Endothelial cell of umbilical vein (primary cell): ENCODE measurements around the gene KRT3. TPM values are rescaled to one million over a fixed set of nuclear protein-coding genes. Genes with fewer than 3 reads are reported as not detected.

Experiments used
- BruUV-seq: library from RNA; stranded (reverse); fragments of 400-500 nt; replicated peaks from 2 replicates; lab custom pipeline; 2021; lab: Mats Ljungman, UMichigan
- CTCF ChIA-PET: fragments of 300-600, 350-600 bp; sonication (Branson Sonifier 250); formaldehyde crosslinking; loops from one replicate; lab custom pipeline; 2021; ENCODE audit warnings: antibody characterized with exemption, inconsistent platforms; lab: Charles Lee
- POLR2A ChIA-PET: fragments of 300-600, 350-600 bp; sonication (Branson Sonifier 250); formaldehyde crosslinking; loops from one replicate; lab custom pipeline; 2021; ENCODE audit warnings: antibody characterized with exemption, inconsistent platforms; lab: Charles Lee
- DNase-seq: peaks from one replicate; pipeline ENCODE4 v3.0.0-alpha.2; 2011; ENCODE audit warnings: low read depth, low spot score
- FAIRE-seq: peaks from 2 replicates; lab custom pipeline; 2011; peaks lifted over from hg19 to GRCh38; lab: Jason Lieb, UNC
- H2AFZ ChIP-seq: 2 replicates; pipeline ENCODE4 v1.6.0; 2012; ENCODE audit warnings: low read depth, low read length, control low read depth, inconsistent platforms
- H3K27ac ChIP-seq: 2 replicates; pipeline ENCODE4 v1.5.1; 2011; ENCODE audit warnings: low read depth, mild to moderate bottlenecking, control low read depth, low read length, moderate library complexity; ENCODE audit not compliant: insufficient read depth
- H3K27me3 ChIP-seq, 2 experiments: 2 replicates each; pipeline versions ENCODE4 v1.6.0 to v1.6.1; 2011; ENCODE audit warnings: low read length in 2 of 2, mixed read lengths in 1 of 2; ENCODE audit not compliant: control insufficient read depth in 2 of 2, insufficient read depth in 2 of 2
- H3K36me3 ChIP-seq, 2 experiments: 2 replicates in 1 of 2; 3 replicates in 1 of 2; pipeline ENCODE4 v1.5.1; 2011; ENCODE audit warnings: low read length in 2 of 2, mild to moderate bottlenecking in 1 of 2, moderate library complexity in 1 of 2; ENCODE audit not compliant: control insufficient read depth in 2 of 2, insufficient read depth in 2 of 2; ENCODE audit errors: extremely low read depth in 1 of 2
- H3K4me1 ChIP-seq: 3 replicates; pipeline ENCODE4 v1.5.1; 2011; ENCODE audit warnings: mild to moderate bottlenecking, low read length; ENCODE audit not compliant: control insufficient read depth, insufficient read depth; ENCODE audit errors: extremely low read depth
- H3K4me2 ChIP-seq: 2 replicates; pipeline ENCODE4 v1.6.1; 2011; ENCODE audit warnings: low read length, control low read depth, mixed read lengths; ENCODE audit not compliant: insufficient read depth
- H3K4me3 ChIP-seq, 3 experiments: fragments of 200-600 bp in 1 of 3; sonication (generic), shearing (Covaris generic) in 1 of 3; replicated peaks in 1 of 3; 2 replicates each; pipeline ENCODE4 v1.5.1; 2011 to 2016; ENCODE audit warnings: control low read depth in 3 of 3, low read length in 3 of 3, mild to moderate bottlenecking in 2 of 3, inconsistent platforms in 1 of 3, low read depth in 1 of 3, moderate library complexity in 1 of 3; ENCODE audit not compliant: insufficient read depth in 1 of 3
- H3K79me2 ChIP-seq: 2 replicates; pipeline ENCODE4 v1.6.0; 2012; ENCODE audit warnings: low read length, inconsistent platforms; ENCODE audit not compliant: control insufficient read depth, insufficient read depth
- H3K9ac ChIP-seq: replicated peaks from 2 replicates; pipeline ENCODE3; 2011; ENCODE audit warnings: low read length, control low read depth; ENCODE audit not compliant: insufficient read depth; ENCODE audit errors: extremely low read depth
- H3K9me1 ChIP-seq: replicated peaks from 3 replicates; pipeline ENCODE4 v1.6.0; 2011; ENCODE audit warnings: mild to moderate bottlenecking, low read length; ENCODE audit not compliant: control insufficient read depth, insufficient read depth; ENCODE audit errors: extremely low read depth
- H3K9me3 ChIP-seq: replicated peaks from 2 replicates; pipeline ENCODE4 v1.5.1; 2012; ENCODE audit warnings: low read length, inconsistent platforms; ENCODE audit not compliant: control insufficient read depth, insufficient read depth
- H4K20me1 ChIP-seq: replicated peaks from 2 replicates; pipeline ENCODE3; 2011; ENCODE audit warnings: mild to moderate bottlenecking, low read length; ENCODE audit not compliant: control insufficient read depth, insufficient read depth; ENCODE audit errors: extremely low read depth
- EZH2 ChIP-seq: IDR thresholded peaks from 2 replicates; pipeline ENCODE4 v1.6.1; 2012; ENCODE audit warnings: borderline replicate concordance, low read depth, mild to moderate bottlenecking, moderate library complexity, low read length, inconsistent platforms; ENCODE audit not compliant: severe bottlenecking
- FOS ChIP-seq: IDR thresholded peaks from 2 replicates; pipeline ENCODE4 v1.6.1; 2011; ENCODE audit warnings: mild to moderate bottlenecking, low read length, moderate library complexity, borderline replicate concordance; ENCODE audit not compliant: insufficient read depth
- GATA2 ChIP-seq: IDR thresholded peaks from 2 replicates; pipeline ENCODE4 v1.7.0; 2011; ENCODE audit warnings: low read depth, mild to moderate bottlenecking, moderate library complexity, mixed read lengths, low read length; ENCODE audit not compliant: insufficient read length, insufficient read depth
- MYC ChIP-seq: IDR thresholded peaks from one replicate; pipeline ENCODE4 v1.6.1; 2011; ENCODE audit warnings: mild to moderate bottlenecking, low read depth, low read length
- POLR2A ChIP-seq: IDR thresholded peaks from 2 replicates; pipeline ENCODE4 v1.6.1; 2012; ENCODE audit warnings: low read depth, mild to moderate bottlenecking, control low read depth, low read length
- POLR2AphosphoS5 ChIP-seq: IDR thresholded peaks from 2 replicates; pipeline ENCODE4 v1.6.1; 2012; ENCODE audit warnings: low read depth, mild to moderate bottlenecking, control low read depth, low read length, moderate library complexity; ENCODE audit not compliant: insufficient read depth
- dilution Hi-C: fragments of 300-500 bp; cut with MboI; formaldehyde crosslinking; loops from one replicate; pipeline ENCODE4 v1.15.0; 2019; ENCODE audit warnings: low sequenced_read_pairs; ENCODE audit not compliant: extremely low pct_ligation_motif_present
- intact Hi-C: fragments of 100-400 bp; cut with micrococcal nuclease; formaldehyde crosslinking; loops from one replicate; pipeline ENCODE4 v1.10.0; 2022
- polyA plus RNA-seq, 4 experiments: library from polyadenylated mRNA; depleted of rRNA in 3 of 4; stranded (reverse) in 3 of 4; unstranded in 1 of 4; fragments of >200 nt; gene quantifications; 2 replicates each; pipeline versions ENCODE4 v1.2.1 to v1.2.3, GENCODE V29; 2011 to 2012; ENCODE audit warnings: missing spikeins in 1 of 4
- total RNA-seq: library from RNA; stranded (reverse); gene quantifications from 2 replicates; pipeline ENCODE4 v1.2.3, GENCODE V29; 2021
- TF ChIP-seq, protein P1 (sequence below), 2 donors: IDR thresholded peaks; 1 replicate in 1 of 2; 2 replicates in 1 of 2; pipeline ENCODE4 v1.5.1; 2011; ENCODE audit warnings: low read length in 2 of 2, mild to moderate bottlenecking in 2 of 2, moderate library complexity in 2 of 2, control low read depth in 1 of 2, inconsistent platforms in 1 of 2, low read depth in 1 of 2; ENCODE audit not compliant: insufficient read depth in 1 of 2; ENCODE audit errors: extremely low read depth in 1 of 2
- TF ChIP-seq, protein P2 (sequence below): IDR thresholded peaks from 2 replicates; pipeline ENCODE4 v1.6.1; 2011; ENCODE audit not compliant: insufficient read depth, insufficient read length

Gene KRT3
- total and polyA plus RNA-seq, 2 donors (not counting 3 experiments of a cell fraction or from before 2014, with no cell fraction given), result not detected

DNA sequence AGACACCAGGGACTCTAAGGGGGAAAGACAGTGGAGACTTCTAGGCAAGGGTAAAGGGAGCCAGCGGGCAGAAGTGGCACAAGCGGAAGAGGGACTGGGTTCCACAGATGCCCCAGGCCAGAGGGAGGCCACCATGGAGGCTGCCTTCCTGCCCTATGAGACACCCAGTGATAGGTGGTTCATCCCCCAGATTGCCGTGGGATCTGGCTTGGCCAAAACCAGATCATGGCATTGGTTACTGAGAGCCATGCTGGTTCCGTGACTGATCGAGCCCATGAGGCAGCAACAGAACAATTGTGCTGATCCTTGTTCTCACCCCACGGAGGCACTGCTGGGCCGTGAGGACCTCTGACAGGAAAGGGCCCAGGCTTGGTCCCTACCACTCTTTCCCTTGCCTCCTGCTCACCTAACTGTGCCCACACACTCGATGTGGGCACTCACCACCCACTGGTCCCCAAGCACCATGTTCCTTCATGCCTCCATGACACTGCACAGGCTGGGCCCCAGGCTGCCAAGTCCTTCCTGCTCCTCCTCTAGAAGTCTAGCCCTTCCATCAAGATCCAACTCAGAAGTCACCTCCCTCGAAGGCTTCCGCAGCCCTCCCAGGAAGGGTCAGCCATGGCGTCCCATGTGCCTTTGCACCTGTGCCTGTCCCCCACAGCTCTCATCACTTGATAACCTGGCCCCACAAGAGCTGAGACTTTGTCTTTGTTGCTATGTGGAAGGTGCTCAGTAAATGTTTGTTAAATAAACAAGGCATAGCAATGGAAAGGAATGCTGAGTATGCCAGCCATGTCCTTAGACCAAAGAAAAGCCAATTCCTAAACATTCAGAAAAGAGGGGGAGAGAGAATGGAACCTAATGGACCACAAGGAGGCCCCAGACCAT lies 30.9 kb upstream of the KRT3 start:
- Histone ChIP-seq H3K27me3 (peaks cover 2 to 3% of the 10 kb centered on the region in 2 experiments), H3K27ac (no peak overlapping the region), H3K9me3 (no peaks in the 10 kb centered on the region), H3K9me1 (no peaks in the 10 kb centered on the region), H3K4me1 (no peaks in the 10 kb centered on the region), H3K79me2 (no peaks in the 10 kb centered on the region), H3K9ac (no peak overlapping the region), H3K4me3 (no peak overlapping the region), H2AFZ (no peak overlapping the region), H3K4me2 (no peak overlapping the region), H3K36me3 (no peaks in the 10 kb centered on the region), H4K20me1 (no peaks in the 10 kb centered on the region)
- ChIA-PET POLR2A (no interaction called here), CTCF (no interaction called here)
- intact Hi-C loops (no loop called here), dilution Hi-C loops (no loop called here)
- DNase-seq (no peak), FAIRE-seq (no peak)
- TF ChIP-seq EZH2 (no peak), MYC (no peak), GATA2 (no peak), POLR2AphosphoS5 (no peak), POLR2A (no peak), FOS (no peak)
- TF ChIP-seq, protein P1, sequence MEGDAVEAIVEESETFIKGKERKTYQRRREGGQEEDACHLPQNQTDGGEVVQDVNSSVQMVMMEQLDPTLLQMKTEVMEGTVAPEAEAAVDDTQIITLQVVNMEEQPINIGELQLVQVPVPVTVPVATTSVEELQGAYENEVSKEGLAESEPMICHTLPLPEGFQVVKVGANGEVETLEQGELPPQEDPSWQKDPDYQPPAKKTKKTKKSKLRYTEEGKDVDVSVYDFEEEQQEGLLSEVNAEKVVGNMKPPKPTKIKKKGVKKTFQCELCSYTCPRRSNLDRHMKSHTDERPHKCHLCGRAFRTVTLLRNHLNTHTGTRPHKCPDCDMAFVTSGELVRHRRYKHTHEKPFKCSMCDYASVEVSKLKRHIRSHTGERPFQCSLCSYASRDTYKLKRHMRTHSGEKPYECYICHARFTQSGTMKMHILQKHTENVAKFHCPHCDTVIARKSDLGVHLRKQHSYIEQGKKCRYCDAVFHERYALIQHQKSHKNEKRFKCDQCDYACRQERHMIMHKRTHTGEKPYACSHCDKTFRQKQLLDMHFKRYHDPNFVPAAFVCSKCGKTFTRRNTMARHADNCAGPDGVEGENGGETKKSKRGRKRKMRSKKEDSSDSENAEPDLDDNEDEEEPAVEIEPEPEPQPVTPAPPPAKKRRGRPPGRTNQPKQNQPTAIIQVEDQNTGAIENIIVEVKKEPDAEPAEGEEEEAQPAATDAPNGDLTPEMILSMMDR (IDR thresholded peaks at IDR 0.05; ENCODE audit: extremely low read depth in 1 of 2, insufficient read depth in 1 of 2, low read depth in 1 of 2, low read length in 2 of 2), result no peak
- TF ChIP-seq, protein P2, sequence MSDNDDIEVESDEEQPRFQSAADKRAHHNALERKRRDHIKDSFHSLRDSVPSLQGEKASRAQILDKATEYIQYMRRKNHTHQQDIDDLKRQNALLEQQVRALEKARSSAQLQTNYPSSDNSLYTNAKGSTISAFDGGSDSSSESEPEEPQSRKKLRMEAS, result no peak
- BruUV-seq, result no TSS peak
